SK-N-SH treated with all-trans-retinoic acid at 6 μM for 48 hours (cell line): ENCODE results near the gene CACNA1C.

Experiments
- ATAC-seq: fragments of 200-7000 bp; cut with Tn5 transposase; 3 replicates; pipeline ENCODE4 v1.9.1; 2020; ENCODE audit warnings: mild to moderate bottlenecking, moderate library complexity
- ARNTL ChIP-seq: fragments of 450-650 bp; formaldehyde crosslinking; IDR thresholded peaks from 2 replicates; pipeline ENCODE4 v1.5.0; 2020; ENCODE audit warnings: low read depth, mild to moderate bottlenecking, moderate library complexity, borderline replicate concordance
- BACH2 ChIP-seq: fragments of 250-450 bp; sonication (Bioruptor Pico); IDR thresholded peaks from 2 replicates; pipeline ENCODE4 v1.9.0; 2021; ENCODE audit warnings: mild to moderate bottlenecking, borderline replicate concordance
- CSDC2 ChIP-seq: fragments of 250-450 bp; sonication (Bioruptor Pico); IDR thresholded peaks from 2 replicates; pipeline ENCODE4 v1.5.0; 2020; ENCODE audit warnings: mild to moderate bottlenecking, moderate library complexity
- CSRNP3 ChIP-seq: fragments of 250-450 bp; sonication (Bioruptor Pico); IDR thresholded peaks from 2 replicates; pipeline ENCODE4 v1.5.1; 2021; ENCODE audit warnings: mild to moderate bottlenecking, moderate library complexity
- ESRRG ChIP-seq: fragments of 250-450 bp; sonication (Bioruptor Pico); IDR thresholded peaks from 2 replicates; pipeline ENCODE4 v1.6.1; 2021; ENCODE audit warnings: mild to moderate bottlenecking
- GLIS3 ChIP-seq: fragments of 250-450 bp; sonication (Bioruptor Pico); IDR thresholded peaks from 2 replicates; pipeline ENCODE4 v1.5.0; 2020; ENCODE audit warnings: mild to moderate bottlenecking, moderate library complexity
- ISL1 ChIP-seq: fragments of 250-450 bp; sonication (Bioruptor Pico); IDR thresholded peaks from 2 replicates; pipeline ENCODE4 v2.1.2; 2022; ENCODE audit warnings: mild to moderate bottlenecking, moderate library complexity
- OSR1 ChIP-seq: fragments of 250-450 bp; sonication (Bioruptor Pico); IDR thresholded peaks from 2 replicates; pipeline ENCODE4 v1.8.0; 2022; ENCODE audit warnings: moderate library complexity, mild to moderate bottlenecking, inconsistent platforms
- POU6F1 ChIP-seq: fragments of 250-450 bp; sonication (Bioruptor Pico); IDR thresholded peaks from 2 replicates; pipeline ENCODE4 v1.8.0; 2021; ENCODE audit warnings: low read depth, mild to moderate bottlenecking, moderate library complexity, borderline replicate concordance
- PPARA ChIP-seq: fragments of 250-450 bp; sonication (Bioruptor Pico); IDR thresholded peaks from 2 replicates; pipeline ENCODE4 v1.5.0; 2020; ENCODE audit warnings: mild to moderate bottlenecking, borderline replicate concordance
- RARB ChIP-seq: fragments of 250-450 bp; sonication (Bioruptor Pico); IDR thresholded peaks from 2 replicates; pipeline ENCODE4 v1.8.0; 2021; ENCODE audit warnings: mild to moderate bottlenecking, moderate library complexity
- SNAI2 ChIP-seq: fragments of 250-450 bp; sonication (Bioruptor Pico); IDR thresholded peaks from 2 replicates; pipeline ENCODE4 v1.5.0; 2020; ENCODE audit warnings: mild to moderate bottlenecking, moderate library complexity
- TCF4 ChIP-seq: fragments of 250-450 bp; sonication (Bioruptor Pico); IDR thresholded peaks from 2 replicates; pipeline ENCODE4 v1.8.0; 2021; ENCODE audit warnings: mild to moderate bottlenecking, moderate library complexity, borderline replicate concordance
- TOX ChIP-seq: fragments of 250-450 bp; sonication (Bioruptor Pico); IDR thresholded peaks from 2 replicates; pipeline ENCODE4 v1.8.0; 2021; ENCODE audit warnings: mild to moderate bottlenecking, moderate library complexity, borderline replicate concordance
- ZC3H10 ChIP-seq: fragments of 250-450 bp; sonication (Bioruptor Pico); IDR thresholded peaks from 2 replicates; pipeline ENCODE4 v1.5.1; 2021; ENCODE audit warnings: mild to moderate bottlenecking, moderate library complexity
- ZFP3 ChIP-seq: fragments of 250-450 bp; sonication (Bioruptor Pico); IDR thresholded peaks from 2 replicates; pipeline ENCODE4 v1.5.0; 2020; ENCODE audit warnings: mild to moderate bottlenecking, moderate library complexity
- ZFP30 ChIP-seq: fragments of 450-650 bp; formaldehyde crosslinking; IDR thresholded peaks from 2 replicates; pipeline ENCODE4 v1.5.0; 2022; ENCODE audit warnings: mild to moderate bottlenecking, moderate library complexity
- ZNF565 ChIP-seq: fragments of 450-650 bp; formaldehyde crosslinking; conservative IDR thresholded peaks from 2 replicates; pipeline ENCODE4 v1.5.0; 2020; ENCODE audit warnings: low read depth, mild to moderate bottlenecking, moderate library complexity
- ZNF70 ChIP-seq: fragments of 450-650 bp; formaldehyde crosslinking; IDR thresholded peaks from 2 replicates; pipeline ENCODE4 v1.5.0; 2020; ENCODE audit warnings: mild to moderate bottlenecking, moderate library complexity
- TF ChIP-seq, protein P1 (sequence below): fragments of 250-450 bp; sonication (Bioruptor Pico); IDR thresholded peaks from 2 replicates; pipeline ENCODE4 v1.8.0; 2020; ENCODE audit warnings: mild to moderate bottlenecking, moderate library complexity, borderline replicate concordance
- TF ChIP-seq, protein P2 (sequence below): fragments of 250-450 bp; sonication (Bioruptor Pico); IDR thresholded peaks from 2 replicates; pipeline ENCODE4 v1.5.0; 2020; ENCODE audit warnings: mild to moderate bottlenecking, moderate library complexity

Gene CACNA1C

GRCh38 chr12:2689879-2690278 is 637.1 kb downstream of the CACNA1C start:
- ATAC-seq = no peak
- no peak for TF ChIP-seq ZC3H10 (CRISPR knock-in tag)
- TF ChIP-seq, protein P1, sequence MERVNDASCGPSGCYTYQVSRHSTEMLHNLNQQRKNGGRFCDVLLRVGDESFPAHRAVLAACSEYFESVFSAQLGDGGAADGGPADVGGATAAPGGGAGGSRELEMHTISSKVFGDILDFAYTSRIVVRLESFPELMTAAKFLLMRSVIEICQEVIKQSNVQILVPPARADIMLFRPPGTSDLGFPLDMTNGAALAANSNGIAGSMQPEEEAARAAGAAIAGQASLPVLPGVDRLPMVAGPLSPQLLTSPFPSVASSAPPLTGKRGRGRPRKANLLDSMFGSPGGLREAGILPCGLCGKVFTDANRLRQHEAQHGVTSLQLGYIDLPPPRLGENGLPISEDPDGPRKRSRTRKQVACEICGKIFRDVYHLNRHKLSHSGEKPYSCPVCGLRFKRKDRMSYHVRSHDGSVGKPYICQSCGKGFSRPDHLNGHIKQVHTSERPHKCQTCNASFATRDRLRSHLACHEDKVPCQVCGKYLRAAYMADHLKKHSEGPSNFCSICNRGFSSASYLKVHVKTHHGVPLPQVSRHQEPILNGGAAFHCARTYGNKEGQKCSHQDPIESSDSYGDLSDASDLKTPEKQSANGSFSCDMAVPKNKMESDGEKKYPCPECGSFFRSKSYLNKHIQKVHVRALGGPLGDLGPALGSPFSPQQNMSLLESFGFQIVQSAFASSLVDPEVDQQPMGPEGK (CRISPR knock-in tag) = no peak
- no peak for TF ChIP-seq ARNTL (CRISPR knock-in tag)
- no peak for TF ChIP-seq TOX (CRISPR knock-in tag)
- no peak for TF ChIP-seq TCF4

- TF ChIP-seq, protein P1 (CRISPR knock-in tag) = no peak
- TF ChIP-seq POU6F1 (CRISPR knock-in tag) (no peak), ZFP30 (CRISPR knock-in tag) (no peak), CSRNP3 (no peak), ARNTL (CRISPR knock-in tag) (no peak), OSR1 (CRISPR knock-in tag) (no peak), CSDC2 (CRISPR knock-in tag) (no peak), ESRRG (no peak)
- ATAC-seq = no peak
Observed at GRCh38 chr12:2690348-2691005, 637.7 kb downstream of the CACNA1C start.

- no peak for TF ChIP-seq ZNF565 (CRISPR knock-in tag)
- TF ChIP-seq ZC3H10 (CRISPR knock-in tag) = no peak
- TF ChIP-seq TOX (CRISPR knock-in tag) = no peak
- TF ChIP-seq RARB (CRISPR knock-in tag) = no peak
- TF ChIP-seq GLIS3 (CRISPR knock-in tag) = no peak
- TF ChIP-seq OSR1 (CRISPR knock-in tag) = no peak
- no peak for TF ChIP-seq CSDC2 (CRISPR knock-in tag)
- TF ChIP-seq ZFP3 (CRISPR knock-in tag) = no peak
- TF ChIP-seq, protein P2, sequence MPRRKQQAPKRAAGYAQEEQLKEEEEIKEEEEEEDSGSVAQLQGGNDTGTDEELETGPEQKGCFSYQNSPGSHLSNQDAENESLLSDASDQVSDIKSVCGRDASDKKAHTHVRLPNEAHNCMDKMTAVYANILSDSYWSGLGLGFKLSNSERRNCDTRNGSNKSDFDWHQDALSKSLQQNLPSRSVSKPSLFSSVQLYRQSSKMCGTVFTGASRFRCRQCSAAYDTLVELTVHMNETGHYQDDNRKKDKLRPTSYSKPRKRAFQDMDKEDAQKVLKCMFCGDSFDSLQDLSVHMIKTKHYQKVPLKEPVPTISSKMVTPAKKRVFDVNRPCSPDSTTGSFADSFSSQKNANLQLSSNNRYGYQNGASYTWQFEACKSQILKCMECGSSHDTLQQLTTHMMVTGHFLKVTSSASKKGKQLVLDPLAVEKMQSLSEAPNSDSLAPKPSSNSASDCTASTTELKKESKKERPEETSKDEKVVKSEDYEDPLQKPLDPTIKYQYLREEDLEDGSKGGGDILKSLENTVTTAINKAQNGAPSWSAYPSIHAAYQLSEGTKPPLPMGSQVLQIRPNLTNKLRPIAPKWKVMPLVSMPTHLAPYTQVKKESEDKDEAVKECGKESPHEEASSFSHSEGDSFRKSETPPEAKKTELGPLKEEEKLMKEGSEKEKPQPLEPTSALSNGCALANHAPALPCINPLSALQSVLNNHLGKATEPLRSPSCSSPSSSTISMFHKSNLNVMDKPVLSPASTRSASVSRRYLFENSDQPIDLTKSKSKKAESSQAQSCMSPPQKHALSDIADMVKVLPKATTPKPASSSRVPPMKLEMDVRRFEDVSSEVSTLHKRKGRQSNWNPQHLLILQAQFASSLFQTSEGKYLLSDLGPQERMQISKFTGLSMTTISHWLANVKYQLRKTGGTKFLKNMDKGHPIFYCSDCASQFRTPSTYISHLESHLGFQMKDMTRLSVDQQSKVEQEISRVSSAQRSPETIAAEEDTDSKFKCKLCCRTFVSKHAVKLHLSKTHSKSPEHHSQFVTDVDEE (CRISPR knock-in tag) = no peak
- no peak for TF ChIP-seq ARNTL (CRISPR knock-in tag)
- ATAC-seq = no peak
Observed at GRCh38 chr12:2691006-2691344, 638.2 kb downstream of the CACNA1C start.

DNA sequence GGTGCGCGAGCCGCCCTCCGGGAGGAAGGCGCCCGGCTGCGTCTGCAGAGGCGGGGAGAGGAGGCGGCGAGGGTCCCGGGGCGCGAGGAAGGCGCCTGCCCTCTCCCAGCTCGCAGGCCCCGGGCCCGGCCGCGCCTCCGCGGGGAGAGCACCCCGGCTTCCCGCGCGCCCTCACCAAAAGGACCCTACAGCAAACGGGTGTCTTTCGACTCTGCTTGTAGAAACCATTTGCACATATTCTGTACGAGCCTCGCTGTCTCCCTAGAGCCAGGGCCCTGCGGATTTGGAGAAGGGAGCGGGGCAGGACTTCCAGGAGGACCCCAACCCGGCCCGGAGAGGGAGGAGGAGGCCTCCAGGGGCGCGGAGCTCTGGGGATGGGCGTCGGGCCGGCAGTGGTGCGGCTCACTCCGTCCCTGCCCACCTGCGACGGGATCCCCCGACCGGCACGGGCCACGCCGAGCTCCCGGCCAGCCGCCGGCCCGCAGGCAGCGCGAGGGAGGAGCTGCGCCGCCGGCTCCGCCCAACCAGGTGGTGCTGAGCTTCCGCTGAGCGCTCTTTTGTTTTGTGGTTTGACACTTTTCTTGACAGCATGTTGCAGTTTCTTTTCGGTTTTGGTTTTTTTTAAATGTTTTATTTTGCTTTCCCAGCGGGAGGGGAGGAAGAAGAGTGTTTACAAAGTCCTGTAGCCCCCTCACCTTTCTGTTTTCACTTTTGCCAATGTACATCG is 638.7 kb downstream of the CACNA1C start:
- ATAC-seq = no peak
- TF ChIP-seq BACH2 (CRISPR knock-in tag) (no peak), ZNF70 (CRISPR knock-in tag) (no peak), ZNF565 (CRISPR knock-in tag) (no peak), ISL1 (no peak), PPARA (CRISPR knock-in tag) (no peak), SNAI2 (CRISPR knock-in tag) (no peak)
